Activated CD4-positive, CD25-positive, alpha-beta regulatory T cell treated with anti-CD3 and anti-CD28 coated beads, Interleukin-2, amount 50 U/mL, for 16 hours (primary cell): ENCODE results near the gene LRRN3.
"Not testable (repeated sequence)": the region's sequence is repeated elsewhere in the genome, so short reads cannot be mapped to it uniquely, and the experiment has no call there.

ENCODE experiments used
- DNase-seq: peaks from one replicate; pipeline ENCODE4 v3.0.0-alpha.2; 2020; ENCODE audit warnings: low read depth, low spot score

The LRRN3 gene

GRCh38 chr7:111090846-111091245, at the start of gene LRRN3:
LRRN3 (plus strand) TSS chr7:111091127; CDS start chr7:111122773, 31,646 bp downstream.
- DNase-seq: no peak

GRCh38 chr7:111041577-111041976, 49.4 kb upstream of the LRRN3 start:
- no peak for DNase-seq

GRCh38 chr7:111042842-111043241, 48.1 kb upstream of the LRRN3 start:
- DNase-seq: no peak

- DNase-seq: no peak
Observed at GRCh38 chr7:111043561-111043960, 47.4 kb upstream of the LRRN3 start.

- DNase-seq: no peak
Observed at GRCh38 chr7:111045449-111045848, 45.5 kb upstream of the LRRN3 start.

GRCh38 chr7:111047595-111047994, 43.3 kb upstream of the LRRN3 start:
- no peak for DNase-seq

GRCh38 chr7:111049971-111050680, 40.8 kb upstream of the LRRN3 start:
- DNase-seq: no peak

GRCh38 chr7:111050875-111051416, 40.0 kb upstream of the LRRN3 start:
- no peak for DNase-seq

GRCh38 chr7:111051832-111052231, 39.1 kb upstream of the LRRN3 start:
- DNase-seq: no peak

GRCh38 chr7:111053035-111053434, 37.9 kb upstream of the LRRN3 start:
- no peak for DNase-seq

- DNase-seq: no peak
Observed at GRCh38 chr7:111056371-111056770, 34.6 kb upstream of the LRRN3 start.

GRCh38 chr7:111057066-111057465, 33.9 kb upstream of the LRRN3 start:
- DNase-seq: no peak

GRCh38 chr7:111059833-111060232, 31.1 kb upstream of the LRRN3 start:
- DNase-seq: no peak

- no peak for DNase-seq
Observed at GRCh38 chr7:111063166-111063565, 27.8 kb upstream of the LRRN3 start.

- no peak for DNase-seq
Observed at GRCh38 chr7:111067251-111067650, 23.7 kb upstream of the LRRN3 start.

- no peak for DNase-seq
Observed at GRCh38 chr7:111067682-111068081, 23.2 kb upstream of the LRRN3 start.

- no peak for DNase-seq
Observed at GRCh38 chr7:111068618-111069017, 22.3 kb upstream of the LRRN3 start.

- DNase-seq: no peak
Observed at GRCh38 chr7:111071556-111071955, 19.4 kb upstream of the LRRN3 start.

GRCh38 chr7:111072658-111073057, 18.3 kb upstream of the LRRN3 start:
- DNase-seq: not testable (repeated sequence)

GRCh38 chr7:111074071-111074747, 16.7 kb upstream of the LRRN3 start:
- no peak for DNase-seq

- no peak for DNase-seq
Observed at GRCh38 chr7:111074748-111075146, 16.2 kb upstream of the LRRN3 start.

GRCh38 chr7:111075498-111075897, 15.4 kb upstream of the LRRN3 start:
- no peak for DNase-seq

- DNase-seq: no peak
Observed at GRCh38 chr7:111076205-111076604, 14.7 kb upstream of the LRRN3 start.
